Dermis microvascular lymphatic vessel endothelial cell (primary cell): ENCODE measurements around the gene EBLN2. TPM values are rescaled to one million over a fixed set of nuclear protein-coding genes. Genes with fewer than 3 reads are reported as not detected.

Experiments
- DNase-seq, 2 donors: peaks; one replicate each; pipeline versions ENCODE4 v3.0.0 to v3.0.0-alpha.2; 2010; ENCODE audit warnings: low read depth in 2 of 2
- total RNA-seq: library from RNA; depleted of rRNA; stranded (reverse); fragments of >200 nt; gene quantifications from 2 replicates; pipeline ENCODE4 v1.2.1, GENCODE V29; 2014

The EBLN2 gene
- total RNA-seq, 1 donor from 2014 or later: 3.0 TPM

GRCh38 chr3:73107215-73107614 lies 45.8 kb downstream of the EBLN2 start:
- DNase-seq: no peak

DNA sequence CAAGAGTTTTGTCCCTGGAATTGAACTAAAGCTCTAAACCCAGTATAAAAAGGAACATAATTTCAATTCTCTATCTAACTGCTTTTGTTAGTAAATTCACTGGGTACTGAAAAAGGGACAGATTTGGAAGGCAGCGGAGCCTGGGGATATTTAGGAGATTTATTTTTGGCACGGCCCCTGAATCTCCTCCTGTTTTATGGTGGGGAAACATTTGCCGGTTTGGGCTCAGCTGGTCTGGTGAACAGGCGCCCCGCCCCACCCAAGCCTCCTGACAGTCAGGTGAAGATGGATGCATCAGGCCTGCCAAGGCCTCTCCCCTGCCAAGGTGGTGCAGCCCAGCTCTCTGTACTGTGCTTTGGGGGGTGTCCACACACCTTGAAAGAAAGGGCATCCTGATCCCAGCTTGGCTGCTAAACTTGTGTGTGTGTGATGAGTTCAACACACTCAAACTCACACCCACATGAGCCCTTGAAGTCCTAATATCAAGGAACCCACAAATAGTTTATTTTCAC lies 46.3 kb downstream of the EBLN2 start:
- no peak for DNase-seq

DNA sequence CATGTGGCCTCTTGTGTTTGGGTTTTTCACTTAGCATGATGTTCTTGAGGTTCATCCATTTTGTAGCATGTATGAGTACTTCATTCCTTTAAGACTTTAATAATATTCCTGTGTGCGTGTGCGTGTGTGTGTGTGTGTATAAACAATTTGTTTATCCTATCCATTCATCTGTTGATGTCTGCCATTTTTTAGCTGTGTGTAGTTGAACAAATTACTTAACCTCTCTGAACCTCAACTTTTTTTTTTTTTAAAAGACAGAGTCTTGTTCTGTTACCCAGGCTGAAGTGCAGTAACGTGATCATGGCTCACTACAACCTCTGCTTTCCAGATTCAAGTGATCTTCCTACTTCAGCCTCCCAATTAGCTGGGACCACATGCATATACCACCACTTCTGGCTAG lies 47.3 kb downstream of the EBLN2 start:
- no peak for DNase-seq

DNA sequence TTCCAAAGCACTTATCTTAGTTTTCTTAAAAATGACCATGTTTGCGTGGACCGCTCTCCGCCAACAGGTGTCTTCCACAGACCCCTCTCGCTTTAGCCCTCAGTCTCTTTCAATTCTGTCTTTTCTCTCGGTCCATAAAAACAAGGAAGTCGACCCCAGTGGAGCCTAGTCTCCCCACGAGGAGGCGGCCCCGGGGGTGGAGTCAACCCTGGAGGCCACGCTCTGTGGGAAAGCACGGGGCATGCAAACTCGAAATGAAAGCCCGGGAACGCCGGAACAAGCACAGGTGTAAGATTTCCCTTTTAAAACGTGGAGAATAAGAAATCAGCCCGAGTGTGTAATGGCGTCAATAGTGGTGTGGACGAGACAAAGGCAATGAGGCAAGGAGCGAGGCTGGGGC lies 49.1 kb downstream of the EBLN2 start:
- DNase-seq: no peak

Other genes with a start within 250 kb of the EBLN2 start
- gene SHQ1, start 213.2 kb upstream of the EBLN2 start, total RNA-seq: 14.9 and 15.3 TPM in 2 replicates
- 0.13 TPM in 2 replicates for gene GXYLT2, start 173.6 kb upstream of the EBLN2 start, total RNA-seq
- 43.8 and 48.9 TPM in 2 replicates for gene PPP4R2, start 64.8 kb upstream of the EBLN2 start, total RNA-seq